Measurements from ENCODE around the gene PAK2. TPM values are rescaled to one million over a fixed set of nuclear protein-coding genes. Genes with fewer than 3 reads are reported as not detected.

The PAK2 gene
- total RNA-seq, 1 donor from 2014 or later: 53.6 TPM

DNA sequence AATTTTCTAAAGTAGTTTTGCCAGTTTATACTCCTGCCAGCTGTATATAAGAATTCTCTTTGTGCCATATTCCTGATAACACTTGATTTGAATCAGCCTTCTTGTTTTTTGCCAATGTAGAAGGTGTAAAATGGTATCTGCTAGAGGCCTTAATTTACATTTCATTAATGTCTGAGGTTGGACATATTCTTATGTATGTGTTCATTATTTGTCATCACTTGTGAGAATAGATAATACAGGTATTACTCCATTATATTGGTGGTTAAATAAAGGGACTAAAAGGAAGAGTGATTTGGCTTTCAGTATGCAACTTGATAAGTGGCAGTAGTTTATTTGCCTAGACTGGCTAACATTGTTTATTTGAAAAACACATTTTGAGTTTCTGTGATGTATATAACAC, 25.8 kb downstream of the PAK2 start:
- TF ChIP-seq, protein P1, sequence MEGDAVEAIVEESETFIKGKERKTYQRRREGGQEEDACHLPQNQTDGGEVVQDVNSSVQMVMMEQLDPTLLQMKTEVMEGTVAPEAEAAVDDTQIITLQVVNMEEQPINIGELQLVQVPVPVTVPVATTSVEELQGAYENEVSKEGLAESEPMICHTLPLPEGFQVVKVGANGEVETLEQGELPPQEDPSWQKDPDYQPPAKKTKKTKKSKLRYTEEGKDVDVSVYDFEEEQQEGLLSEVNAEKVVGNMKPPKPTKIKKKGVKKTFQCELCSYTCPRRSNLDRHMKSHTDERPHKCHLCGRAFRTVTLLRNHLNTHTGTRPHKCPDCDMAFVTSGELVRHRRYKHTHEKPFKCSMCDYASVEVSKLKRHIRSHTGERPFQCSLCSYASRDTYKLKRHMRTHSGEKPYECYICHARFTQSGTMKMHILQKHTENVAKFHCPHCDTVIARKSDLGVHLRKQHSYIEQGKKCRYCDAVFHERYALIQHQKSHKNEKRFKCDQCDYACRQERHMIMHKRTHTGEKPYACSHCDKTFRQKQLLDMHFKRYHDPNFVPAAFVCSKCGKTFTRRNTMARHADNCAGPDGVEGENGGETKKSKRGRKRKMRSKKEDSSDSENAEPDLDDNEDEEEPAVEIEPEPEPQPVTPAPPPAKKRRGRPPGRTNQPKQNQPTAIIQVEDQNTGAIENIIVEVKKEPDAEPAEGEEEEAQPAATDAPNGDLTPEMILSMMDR (IDR thresholded peaks at IDR 0.05): no peak
- TF ChIP-seq EZH2phosphoT487 (IDR thresholded peaks at IDR 0.05) (no peak), EZH2 (IDR thresholded peaks at IDR 0.05) (no peak)

DNA sequence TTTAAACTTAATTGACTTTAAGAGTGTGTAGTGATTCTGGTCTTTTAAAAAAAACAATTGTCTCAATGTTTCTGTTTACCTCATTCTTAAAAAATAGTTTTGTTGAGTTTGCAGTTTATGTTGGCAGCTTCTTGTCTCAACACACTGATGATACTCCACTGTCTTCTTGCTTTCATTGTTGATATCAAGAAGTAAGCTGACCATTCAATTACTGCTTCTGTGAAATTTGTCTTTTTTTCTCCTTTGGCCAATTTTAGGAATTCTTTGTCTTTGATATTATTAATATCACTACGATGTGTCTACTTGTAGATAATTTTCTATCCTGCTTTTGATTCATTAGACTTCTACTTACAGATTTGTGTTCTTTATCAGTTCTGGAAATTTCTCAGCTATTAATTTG, 31.4 kb downstream of the PAK2 start:
- H3K4me1 Mint-ChIP-seq: no peaks in the 10 kb centered on the region
- H3K4me3 Mint-ChIP-seq: no peak overlapping the region
- Histone ChIP-seq H2AFZ (replicated peaks) (no peak overlapping the region), H3K79me2 (ENCODE audit: low read depth) (peaks cover 100% of the 10 kb centered on the region), H3K27ac (no peak overlapping the region), H3K4me3 (no peak overlapping the region), H3F3A (ENCODE audit: low read depth) (peaks cover 8% of the 10 kb centered on the region), H3K9ac (no peak overlapping the region), H3K27me3 (no peaks in the 10 kb centered on the region), H3K36me3 (no peaks in the 10 kb centered on the region), H3K4me2 (no peak overlapping the region), H3K9me3 (ENCODE audit: low read depth) (no peaks in the 10 kb centered on the region), H3K4me1 (peaks cover 14% of the 10 kb centered on the region), H4K20me1 (ENCODE audit: low read depth) (peaks cover 58% of the 10 kb centered on the region)
- H3K27ac Mint-ChIP-seq: no peak overlapping the region
- H3K27me3 Mint-ChIP-seq (ENCODE audit: insufficient read depth, low read depth): no peaks in the 10 kb centered on the region
- DNase-seq (ENCODE audit: low spot score): no peak
- TF ChIP-seq EZH2phosphoT487 (IDR thresholded peaks at IDR 0.05) (no peak), EZH2 (IDR thresholded peaks at IDR 0.05) (no peak)
- TF ChIP-seq, protein P1 (IDR thresholded peaks at IDR 0.05): no peak
- peaks cover 52% of the 10 kb centered on the region for H3K9me3 Mint-ChIP-seq
- H3K36me3 Mint-ChIP-seq: peaks cover 49% of the 10 kb centered on the region

More for the DNA sequence above, 25.8 kb downstream of the PAK2 start:
- no peaks in the 10 kb centered on the region for H3K4me1 Mint-ChIP-seq
- Histone ChIP-seq H3K9me3 (ENCODE audit: low read depth) (no peaks in the 10 kb centered on the region), H3K9ac (no peak overlapping the region), H3K27ac (no peak overlapping the region), H3K36me3 (no peaks in the 10 kb centered on the region), H3K4me3 (no peak overlapping the region), H3K27me3 (no peaks in the 10 kb centered on the region), H3F3A (ENCODE audit: low read depth) (no peaks in the 10 kb centered on the region), H3K4me1 (no peaks in the 10 kb centered on the region), H2AFZ (replicated peaks) (no peak overlapping the region), H3K4me2 (no peak overlapping the region), H4K20me1 (ENCODE audit: low read depth) (peaks cover 7% of the 10 kb centered on the region), H3K79me2 (ENCODE audit: low read depth) (peaks cover 79% of the 10 kb centered on the region)
- H3K4me3 Mint-ChIP-seq: no peak overlapping the region
- no peak for DNase-seq (ENCODE audit: low spot score)
- peaks cover 9% of the 10 kb centered on the region for H3K27me3 Mint-ChIP-seq (ENCODE audit: insufficient read depth, low read depth)
- H3K36me3 Mint-ChIP-seq: peaks cover 40% of the 10 kb centered on the region
- H3K9me3 Mint-ChIP-seq: peaks cover 44% of the 10 kb centered on the region
- no peak overlapping the region for H3K27ac Mint-ChIP-seq

DNA sequence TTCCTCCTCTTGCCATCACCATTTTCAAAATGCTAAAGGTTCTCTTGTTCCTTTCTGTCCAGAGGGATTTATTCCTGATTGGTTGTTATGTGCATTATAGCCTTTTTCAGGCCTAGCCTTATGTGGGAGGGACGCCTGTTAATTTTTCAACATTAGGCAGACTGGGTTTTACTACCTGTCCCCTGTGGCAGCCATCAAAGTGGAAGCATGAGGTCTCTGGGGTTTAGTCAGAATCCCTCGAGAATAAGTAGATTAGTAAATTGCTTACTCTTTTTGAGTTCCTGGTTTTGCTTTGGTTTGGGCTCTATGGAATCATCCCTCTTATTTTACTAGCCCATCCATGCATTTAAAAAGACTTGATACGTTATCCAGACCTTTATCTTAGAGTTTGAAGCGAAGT, 32.4 kb downstream of the PAK2 start:
- Mint-ChIP-seq H3K27me3 (ENCODE audit: insufficient read depth, low read depth) (no peaks in the 10 kb centered on the region), H3K4me3 (no peak overlapping the region), H3K9me3 (peaks cover 50% of the 10 kb centered on the region), H3K4me1 (no peaks in the 10 kb centered on the region), H3K27ac (no peak overlapping the region), H3K36me3 (peaks cover 48% of the 10 kb centered on the region)
- Histone ChIP-seq H3K79me2 (ENCODE audit: low read depth) (peaks cover 100% of the 10 kb centered on the region), H3K4me3 (no peak overlapping the region), H3K9me3 (ENCODE audit: low read depth) (no peaks in the 10 kb centered on the region), H3K27me3 (no peaks in the 10 kb centered on the region), H2AFZ (replicated peaks) (no peak overlapping the region), H4K20me1 (ENCODE audit: low read depth) (peaks cover 68% of the 10 kb centered on the region), H3K4me1 (peaks cover 14% of the 10 kb centered on the region), H3K27ac (peak overlapping the region; percentile 7), H3K9ac (no peak overlapping the region), H3K36me3 (no peaks in the 10 kb centered on the region), H3K4me2 (peak overlapping the region; percentile 25), H3F3A (ENCODE audit: low read depth) (peaks cover 8% of the 10 kb centered on the region)
- no peak for DNase-seq (ENCODE audit: low spot score)
- TF ChIP-seq EZH2phosphoT487 (IDR thresholded peaks at IDR 0.05): no peak
- TF ChIP-seq, protein P1 (IDR thresholded peaks at IDR 0.05): no peak
- no peak for TF ChIP-seq EZH2 (IDR thresholded peaks at IDR 0.05)

Data from neural progenitor cell (in vitro differentiated cells).